Measurements from ENCODE around the gene PACS2.
"Not testable (repeated sequence)": the region's sequence is repeated elsewhere in the genome, so short reads cannot be mapped to it uniquely, and the experiment has no call there.

The PACS2 gene

DNA sequence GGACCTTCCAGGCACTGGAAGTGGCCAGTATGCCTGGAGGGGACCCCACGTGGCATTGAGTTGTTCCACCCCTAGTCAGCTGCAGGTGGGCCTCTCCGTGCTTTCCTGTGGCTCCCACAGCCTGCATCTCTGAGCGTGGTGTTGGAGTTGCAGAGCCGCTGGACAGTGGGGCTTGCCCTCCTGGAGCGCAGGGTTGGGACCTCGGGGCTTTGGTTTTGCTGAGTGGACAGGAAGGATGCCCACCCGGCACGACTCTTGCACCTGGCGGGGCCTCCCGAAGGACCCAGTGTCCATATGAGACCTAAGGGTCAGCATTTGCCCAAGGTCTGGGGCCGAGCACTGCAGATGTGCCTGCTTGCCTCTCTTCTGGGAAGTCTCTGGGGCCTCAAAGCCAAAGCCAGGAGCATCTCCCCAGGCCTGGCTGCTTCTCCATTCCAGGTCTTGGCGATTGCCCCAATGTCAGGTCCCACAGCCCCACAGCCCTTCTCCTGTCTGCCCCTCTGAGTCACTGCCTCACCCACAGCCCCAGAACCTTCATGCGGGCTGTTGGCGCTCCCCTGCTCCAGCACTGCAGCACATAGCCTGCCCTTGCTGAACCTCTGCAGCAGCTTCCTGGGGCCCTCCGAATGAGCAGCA, 1.5 kb downstream of the PACS2 start:
- no peak for DNase-seq (ENCODE audit: low spot score)

DNA sequence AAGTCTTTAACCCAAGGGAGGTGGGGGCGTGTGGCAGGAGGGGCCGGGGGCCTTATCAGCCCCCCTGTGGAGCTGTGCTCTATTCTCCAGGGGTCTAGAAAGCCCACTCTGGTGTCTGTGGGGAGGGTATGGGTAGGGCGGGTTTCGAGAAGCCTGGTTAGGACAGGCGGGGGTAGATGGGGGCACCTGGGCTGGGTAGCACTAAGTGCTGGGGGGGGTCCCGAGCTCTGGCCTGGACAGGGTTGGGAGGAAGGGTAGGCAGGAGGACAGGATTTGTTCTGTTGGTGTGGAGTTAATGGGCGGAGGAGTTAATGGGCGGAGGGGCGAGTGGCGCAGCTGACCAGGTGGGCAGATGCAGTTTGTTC, 2.0 kb downstream of the PACS2 start:
- DNase-seq (ENCODE audit: low spot score), result no peak

DNA sequence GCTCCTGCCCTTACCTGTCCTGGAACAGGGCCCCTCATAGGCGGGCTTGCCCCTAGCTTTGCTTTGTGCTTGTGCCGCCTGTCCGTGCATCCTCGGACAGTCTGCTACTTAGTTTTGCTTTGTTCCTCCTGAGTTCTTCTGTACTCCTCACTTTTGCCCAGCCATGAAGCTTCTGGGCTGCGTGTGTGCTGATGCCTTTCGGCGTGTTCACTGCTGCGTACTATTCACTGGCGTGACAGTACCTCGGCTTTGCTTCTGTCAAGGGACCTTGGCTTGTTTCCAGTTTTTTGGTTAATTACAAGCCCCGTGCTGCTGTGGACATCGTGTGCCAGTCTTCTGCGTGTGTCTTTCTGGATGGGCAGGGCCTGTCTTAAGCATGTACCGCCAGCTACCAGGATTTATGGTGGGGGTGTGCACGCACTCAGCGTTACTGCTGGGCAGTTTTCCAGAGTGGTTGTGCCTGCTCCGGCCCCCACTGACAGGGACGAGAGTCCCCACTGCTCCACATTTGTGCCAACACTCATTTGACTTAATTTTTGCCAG, 2.5 kb downstream of the PACS2 start:
- no peak for DNase-seq (ENCODE audit: low spot score)

DNA sequence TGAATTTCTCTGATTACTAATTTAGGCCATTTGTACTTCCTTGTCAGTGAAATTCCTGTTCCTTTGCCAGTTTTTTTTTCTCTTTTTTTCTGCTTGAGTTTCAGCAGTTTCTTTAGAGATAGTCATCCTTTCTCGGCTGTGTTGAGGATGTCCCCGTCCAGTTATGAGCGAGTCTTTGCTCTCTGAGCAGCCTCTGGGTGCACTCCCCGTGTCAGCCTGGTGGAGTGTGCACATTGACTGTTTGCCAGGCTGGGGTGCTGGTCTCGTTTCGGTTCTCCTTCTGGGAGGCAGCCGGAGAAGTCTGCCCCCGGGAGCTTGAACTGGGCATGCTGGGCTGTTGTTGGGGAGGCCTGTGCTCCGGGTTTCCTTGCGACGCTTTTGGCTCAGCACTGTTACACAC, 3.0 kb downstream of the PACS2 start:
- DNase-seq (ENCODE audit: low spot score), result no peak

DNA sequence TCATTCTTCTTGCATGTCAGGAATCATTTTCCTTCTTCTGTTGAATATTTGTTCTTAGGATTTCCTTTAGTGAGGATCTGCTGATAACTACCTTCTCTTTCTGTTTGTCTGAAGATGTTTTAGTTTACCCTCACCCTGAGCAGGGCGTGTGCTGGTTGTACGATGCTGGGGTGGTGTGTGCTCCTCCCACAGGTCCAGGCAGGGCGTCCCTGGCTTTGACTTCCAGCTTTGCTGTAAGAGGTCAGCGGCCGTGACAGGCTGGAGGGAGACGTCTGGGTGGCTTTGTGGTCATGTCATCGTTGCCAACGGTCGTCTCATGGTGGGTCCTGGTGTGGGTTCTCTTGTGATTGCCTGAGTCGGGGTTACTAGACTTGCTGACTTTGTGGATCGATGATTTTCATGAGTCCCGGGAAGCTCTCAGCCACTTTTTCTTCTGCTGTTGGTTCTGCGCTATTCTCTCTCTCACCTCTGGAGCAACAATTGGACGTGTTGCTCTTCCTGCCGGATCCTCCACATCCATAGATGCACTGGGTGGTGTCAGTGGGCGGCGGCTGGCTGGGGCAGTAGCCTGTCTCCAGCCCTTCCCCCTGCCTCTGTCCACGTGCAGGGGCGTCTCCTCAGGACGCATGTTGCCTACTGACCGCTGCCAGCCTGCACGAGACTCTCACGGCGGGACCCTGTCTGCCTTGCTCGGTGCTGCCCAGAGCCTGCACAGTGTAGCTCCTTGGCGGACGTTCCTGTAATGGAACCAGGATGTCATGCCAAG, 8.4 kb downstream of the PACS2 start:
- DNase-seq (ENCODE audit: low spot score), result no peak

DNA sequence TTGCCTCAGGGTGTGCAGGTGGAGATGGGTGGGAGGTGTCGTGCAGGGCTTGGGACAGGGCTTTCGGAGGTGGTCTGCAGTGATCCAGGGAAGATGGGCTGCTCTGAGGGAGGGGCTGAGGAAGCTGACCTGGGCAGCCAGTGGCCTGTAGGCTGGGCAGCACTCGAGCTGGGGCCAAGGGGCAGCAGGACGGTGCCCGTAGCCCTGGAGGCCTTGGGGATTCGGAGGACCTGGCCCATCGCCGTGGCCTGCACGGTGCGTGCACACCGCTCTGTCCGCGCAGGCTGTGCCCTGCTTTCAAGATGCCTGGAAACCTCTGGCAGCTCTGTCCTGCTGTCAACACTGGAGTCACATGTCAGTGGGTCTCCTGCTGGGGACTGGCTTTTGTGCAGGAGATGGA, 9.1 kb downstream of the PACS2 start:
- no peak for DNase-seq (ENCODE audit: low spot score)

DNA sequence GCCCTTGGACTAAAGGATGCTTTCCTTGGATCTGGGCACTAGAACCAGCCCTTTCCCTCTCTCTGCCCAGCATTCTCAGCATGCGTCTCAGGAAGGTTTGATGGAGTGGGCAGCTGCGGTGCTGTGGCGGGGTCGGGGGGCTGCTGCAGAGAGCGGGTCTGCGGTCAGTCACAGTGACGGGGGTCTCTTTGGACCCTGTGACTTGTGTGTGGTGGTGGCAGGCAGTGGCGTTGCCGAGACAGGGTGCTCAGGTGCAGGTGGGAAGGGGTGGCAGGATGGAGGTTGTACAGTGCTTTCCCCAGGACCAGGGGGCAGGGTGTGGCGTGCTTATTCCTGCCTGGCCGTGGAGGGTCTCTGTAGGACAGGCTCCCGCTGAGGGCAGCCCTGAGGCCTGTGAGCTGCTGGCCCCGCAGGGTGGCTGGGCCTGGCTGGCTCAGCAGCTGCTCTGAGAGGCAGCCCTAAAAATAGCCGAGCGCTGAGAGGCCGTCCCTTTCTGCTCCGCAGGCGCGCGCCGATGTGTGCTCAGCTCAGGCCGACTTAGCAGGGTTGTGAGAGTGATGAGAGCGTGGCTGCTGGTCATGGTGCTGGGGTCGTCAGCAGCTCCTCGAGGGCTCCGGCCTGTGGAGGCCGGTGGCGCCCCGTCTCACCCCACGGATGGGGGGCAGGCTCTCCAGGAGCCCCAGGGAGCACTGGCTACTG, 9.7 kb downstream of the PACS2 start:
- no peak for DNase-seq (ENCODE audit: low spot score)

DNA sequence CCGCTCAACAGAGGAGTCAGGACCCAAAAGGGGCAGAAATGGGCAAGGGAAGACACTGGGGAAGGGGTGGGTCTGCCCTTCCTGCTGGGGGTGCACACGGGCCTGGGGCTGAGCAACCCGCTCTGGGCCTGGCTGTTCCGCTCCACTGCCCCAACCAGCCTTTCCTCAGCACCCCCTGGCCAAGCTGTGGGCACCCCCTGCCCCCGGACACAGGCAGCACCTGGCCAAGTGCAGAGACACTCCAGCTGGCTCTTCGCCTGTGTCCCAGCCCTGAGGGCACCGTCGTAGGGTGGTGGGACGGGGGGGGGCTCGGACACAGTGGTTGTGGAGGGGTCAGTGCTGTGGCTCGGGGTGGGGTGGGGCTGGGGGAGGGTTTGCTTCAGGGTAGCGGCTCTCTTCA, 10.3 kb downstream of the PACS2 start:
- no peak for DNase-seq (ENCODE audit: low spot score)

DNA sequence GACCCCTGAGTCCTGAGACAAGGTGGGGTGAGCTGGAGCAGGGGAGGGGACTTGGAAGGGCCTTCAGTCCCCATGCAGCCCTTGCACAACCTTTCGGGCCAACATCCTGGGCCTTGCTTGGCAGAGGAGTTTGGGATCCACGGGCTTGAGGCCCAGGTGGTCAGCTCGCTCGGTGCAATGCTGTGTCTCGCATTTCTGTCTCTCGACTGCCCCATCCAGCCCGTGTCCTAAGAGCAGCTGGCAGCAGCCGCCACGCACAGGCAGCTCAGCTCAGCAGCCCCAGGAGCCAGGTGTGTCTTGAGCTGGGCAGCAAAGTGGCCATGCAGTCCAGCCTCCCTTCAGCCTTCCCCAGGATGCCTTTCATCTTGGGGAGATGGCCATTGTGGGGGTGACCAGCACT, 10.8 kb downstream of the PACS2 start:
- no peak for DNase-seq (ENCODE audit: low spot score)

DNA sequence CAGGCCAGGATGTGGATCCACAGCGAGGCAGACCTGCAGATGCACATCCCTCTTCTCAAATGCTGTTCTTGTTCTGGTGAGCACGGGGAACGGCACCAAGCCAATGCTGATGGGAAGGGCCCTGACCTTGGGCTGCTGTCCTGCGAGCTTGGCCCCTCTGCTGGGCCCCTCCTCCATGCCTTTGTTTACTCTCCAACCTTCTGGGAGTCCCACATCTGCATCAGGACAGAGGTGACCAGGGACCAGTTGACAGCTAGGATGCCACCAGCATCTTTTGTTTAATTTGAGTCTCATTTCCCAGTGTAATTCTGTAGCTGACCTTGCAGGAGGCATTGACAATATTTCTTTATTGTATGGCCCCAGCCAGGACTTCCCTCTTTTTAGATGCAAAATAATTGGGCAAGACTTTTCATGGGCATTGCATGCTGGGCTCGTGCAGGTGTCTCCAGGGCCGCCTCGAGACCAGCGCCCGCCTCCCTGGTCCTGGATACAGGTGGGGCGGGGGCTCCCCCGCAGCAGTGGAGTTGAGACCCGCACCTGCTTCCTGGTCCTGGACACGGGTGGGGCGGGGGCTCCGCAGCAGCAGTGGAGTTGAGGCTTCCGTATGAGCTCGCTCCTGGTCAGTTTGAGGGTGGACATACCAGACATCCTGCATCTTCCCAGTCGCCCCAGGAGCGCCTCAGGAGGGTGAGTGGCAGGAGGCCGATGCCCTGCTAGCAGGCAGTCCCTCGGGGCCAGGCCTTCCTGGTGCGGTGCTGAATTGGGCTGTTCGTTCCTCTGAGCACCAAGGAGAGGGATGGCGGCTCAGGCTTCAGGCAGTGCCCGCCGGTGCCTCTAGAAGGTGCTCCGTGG, 11.4 kb downstream of the PACS2 start:
- DNase-seq (ENCODE audit: low spot score), result no peak

DNA sequence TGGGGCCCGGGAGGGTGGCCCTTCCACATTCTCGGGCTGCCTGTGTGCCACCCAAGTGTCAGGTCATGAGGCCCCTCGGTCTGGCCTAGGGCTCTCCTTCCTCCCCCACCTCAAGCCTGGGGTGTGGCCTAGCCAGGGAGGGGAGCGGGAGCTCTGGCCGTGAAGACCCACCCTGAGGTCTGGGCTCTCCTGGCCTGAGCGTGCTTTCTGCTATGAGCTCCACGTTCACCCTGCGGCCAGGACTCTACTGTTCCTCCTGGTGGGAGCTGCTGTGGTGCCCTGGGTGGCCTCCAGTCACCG, 12.0 kb downstream of the PACS2 start:
- DNase-seq (ENCODE audit: low spot score), result no peak

DNA sequence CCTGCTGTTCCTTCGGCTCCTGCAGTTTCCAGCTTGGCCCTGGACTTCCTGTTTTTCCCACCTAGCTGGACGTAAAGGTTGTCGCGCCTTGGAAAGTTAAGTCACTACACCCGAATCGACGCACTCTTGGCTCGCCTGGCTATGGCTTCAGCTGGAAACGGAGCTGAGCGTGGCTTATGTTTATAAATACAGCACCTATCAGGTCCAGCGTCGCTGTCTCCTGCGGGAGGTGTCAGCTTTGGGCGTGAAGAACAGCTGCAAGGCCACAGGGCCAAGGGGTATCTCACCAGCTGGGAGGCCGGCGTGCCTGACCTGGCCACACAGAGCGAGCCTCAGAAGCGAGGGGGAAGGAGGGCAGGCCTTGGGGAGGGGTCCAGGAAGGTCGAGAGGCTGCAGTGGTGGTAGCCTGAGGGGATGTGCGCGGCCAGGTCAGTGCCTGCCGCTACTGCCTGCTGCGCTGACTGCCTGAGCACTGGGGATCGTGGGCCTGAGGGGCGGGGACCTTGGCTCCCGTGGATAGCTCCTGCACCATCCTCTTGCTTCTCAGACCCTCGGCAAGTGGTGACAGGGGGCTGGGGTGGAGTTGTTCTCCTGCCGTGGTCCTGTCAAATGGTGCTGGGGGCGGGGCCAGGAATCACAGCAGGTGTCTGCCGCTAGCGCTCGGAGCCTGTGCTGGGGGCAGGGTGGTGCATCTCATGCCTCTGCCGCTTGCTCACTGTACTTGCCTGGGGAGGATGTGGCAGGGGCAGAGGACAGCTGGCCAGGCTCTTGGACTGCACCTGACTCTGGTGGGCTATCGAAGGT, 12.5 kb downstream of the PACS2 start:
- DNase-seq (ENCODE audit: low spot score), result no peak

DNA sequence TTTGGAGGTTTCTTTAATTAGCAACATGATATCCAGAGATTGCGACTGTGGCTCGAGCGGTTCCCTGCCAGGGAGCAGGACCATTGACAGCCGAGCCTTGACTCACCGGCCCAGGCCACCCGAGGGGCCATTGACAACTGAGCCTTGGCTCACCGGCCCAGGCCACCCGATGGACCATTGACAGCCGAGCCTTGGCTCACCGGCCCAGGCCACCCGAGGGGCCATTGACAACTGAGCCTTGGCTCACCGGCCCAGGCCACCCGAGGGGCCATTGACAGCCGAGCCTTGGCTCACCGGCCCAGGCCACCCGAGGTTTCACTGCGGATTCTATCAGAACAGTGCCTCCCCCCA, 13.1 kb downstream of the PACS2 start:
- not testable (repeated sequence) for DNase-seq (ENCODE audit: low spot score)

DNA sequence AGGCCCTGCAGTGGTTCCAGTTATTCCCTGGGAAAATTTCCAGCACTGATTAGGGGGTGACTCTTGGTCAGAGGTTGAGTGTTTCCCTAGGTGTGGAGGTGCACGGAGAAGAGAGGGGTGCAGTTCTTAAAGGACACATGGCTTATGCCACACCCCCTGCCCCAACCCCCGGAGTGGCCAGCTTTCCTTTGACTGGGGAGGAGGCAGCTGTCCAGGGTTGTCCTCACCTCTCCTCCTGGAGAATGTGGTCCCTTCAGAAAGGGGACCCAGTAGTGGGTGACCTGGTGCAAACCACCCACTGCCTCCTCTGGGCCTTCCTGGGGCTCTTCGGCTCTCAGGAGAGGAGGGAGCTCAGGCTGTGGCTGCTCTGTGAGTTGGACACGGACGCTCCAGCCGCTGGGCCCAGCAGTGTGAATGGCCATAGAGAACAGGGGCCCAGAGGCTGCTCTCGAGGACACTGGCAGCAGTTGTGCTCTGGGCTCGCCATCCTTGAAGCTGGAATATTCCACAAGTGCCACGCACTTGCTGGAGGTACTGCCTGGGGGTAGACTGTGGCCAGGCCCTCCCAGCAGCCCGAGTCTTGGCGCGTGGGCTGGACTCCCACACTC, 13.6 kb downstream of the PACS2 start:
- no peak for DNase-seq (ENCODE audit: low spot score)

DNA sequence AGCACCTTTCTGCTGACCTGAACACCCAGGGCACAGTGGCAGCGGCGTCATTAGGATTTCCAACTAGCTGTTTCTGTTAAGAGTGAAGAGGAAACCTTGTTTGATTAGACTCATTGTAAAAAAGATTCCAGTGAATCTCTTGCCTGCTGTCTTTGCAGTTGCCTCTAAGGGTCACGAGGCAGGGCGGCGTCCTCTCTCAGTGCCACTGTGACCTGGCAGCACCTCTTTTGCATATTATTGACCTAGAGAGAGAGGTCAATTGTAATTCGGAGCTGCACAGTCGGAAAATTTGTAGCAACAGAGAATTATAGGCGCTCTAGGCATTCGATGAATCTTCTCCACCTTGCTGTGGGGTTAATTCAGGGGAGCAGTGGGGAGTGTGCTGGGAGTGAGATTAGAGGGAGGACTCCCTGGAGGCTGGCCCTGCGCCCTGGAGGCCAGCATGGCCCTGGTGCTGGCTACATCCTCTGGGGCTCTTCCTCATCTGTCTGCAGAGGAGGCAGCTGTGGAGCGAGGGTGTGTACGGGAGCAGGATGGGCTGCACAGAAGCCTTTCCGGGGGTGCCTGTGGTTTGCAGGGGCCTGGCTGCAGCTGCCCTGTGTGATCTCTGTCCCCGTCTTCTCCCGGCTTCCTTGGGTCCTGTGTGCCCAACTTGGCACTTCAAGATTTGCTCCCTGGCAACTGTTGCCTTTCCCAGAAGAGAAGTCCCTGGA, 14.3 kb downstream of the PACS2 start:
- DNase-seq (ENCODE audit: low spot score), result no peak

DNA sequence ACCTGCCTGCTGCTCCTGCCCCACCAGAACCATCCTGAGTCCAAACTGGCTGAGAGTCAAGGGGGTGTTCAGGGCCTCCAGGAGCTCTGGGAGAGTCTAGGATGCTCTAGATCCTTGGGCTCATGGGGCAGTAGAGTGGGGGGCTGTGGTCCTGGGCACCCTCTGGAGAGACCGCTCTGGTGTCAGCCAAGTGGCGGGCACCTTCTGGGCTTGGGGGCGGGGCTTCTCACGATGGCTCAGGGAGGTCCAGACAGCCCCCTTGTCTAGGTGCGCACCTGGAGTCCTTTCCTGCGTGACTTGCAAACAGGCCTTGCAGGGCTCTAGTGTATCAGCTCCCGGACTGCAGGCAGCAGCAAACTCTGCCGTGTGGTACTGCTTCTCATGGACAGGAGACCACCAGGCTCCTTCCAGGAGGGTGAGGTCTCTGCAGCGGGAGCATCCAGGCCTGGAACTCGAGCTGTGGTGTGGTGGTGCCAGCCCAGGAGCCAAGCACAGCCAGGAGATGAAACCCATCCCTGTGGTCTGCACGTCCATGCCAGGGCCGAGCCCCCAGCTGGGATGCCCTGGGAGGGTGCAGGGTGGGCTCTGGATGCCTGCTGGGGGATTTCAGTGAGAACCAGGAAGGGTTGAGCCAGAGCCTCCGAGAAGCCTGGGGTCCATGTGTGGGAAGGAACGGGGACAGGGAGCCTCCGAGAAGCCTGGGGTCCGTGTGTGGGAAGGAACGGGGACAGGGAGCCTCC, 15.0 kb downstream of the PACS2 start:
- no peak for DNase-seq (ENCODE audit: low spot score)

DNA sequence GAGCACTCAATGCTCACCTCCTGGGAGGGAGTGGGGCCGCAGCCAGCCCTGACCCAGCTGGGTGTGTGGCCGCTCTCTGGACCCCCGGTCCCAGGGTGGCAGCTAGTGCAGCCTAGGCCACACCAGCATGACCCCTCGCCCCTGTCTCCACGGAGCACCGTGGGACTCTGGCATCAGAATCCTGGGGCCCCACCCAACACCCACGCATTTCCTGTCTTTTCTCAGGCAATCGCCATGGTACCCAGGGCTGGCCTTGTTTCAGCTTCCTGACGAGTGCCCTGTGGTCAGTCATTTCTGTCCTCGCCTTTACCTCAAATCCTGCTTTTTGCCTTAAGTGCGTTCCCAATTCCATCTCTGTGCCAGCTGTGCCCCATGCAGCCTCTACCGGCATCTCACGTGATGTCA, 15.9 kb downstream of the PACS2 start:
- peak; percentile 72 for DNase-seq (ENCODE audit: low spot score)

DNA sequence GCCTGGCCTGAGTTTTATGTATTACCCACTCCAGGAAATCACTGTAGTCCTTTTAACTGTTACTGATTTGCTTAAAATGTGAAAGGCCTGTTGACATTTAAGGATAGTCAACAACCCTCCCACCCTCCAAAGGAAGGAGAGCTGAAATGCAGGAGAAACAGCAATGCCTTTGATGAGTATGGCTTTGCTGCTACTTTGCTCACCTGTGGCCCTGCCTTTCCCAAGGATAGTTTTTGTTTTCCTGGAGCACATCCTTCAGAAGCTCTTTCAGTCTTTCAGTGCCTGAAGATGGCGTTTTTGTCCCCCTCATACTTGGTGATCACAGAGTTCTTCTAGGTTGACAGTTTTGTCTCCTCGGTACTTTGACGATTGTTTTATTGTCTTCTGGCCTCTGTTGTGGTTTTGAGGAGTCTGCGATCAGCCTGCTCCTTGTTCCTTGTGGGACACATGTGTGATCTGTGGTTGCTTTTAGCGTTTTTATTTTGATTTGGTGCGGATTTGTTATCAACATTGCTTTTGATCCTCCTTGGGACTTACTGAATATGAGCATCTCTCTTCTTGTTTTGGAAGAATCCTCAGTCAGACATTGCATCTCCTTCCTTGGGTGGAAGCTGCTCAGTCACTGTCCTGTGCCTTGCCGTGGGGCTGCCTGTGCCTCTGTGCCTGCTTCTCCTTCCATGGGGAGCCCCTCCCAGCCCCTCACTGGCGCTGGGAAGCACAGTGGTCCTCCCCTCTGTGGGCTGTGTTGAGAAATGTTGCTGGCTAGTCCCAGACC, 17.2 kb downstream of the PACS2 start:
- DNase-seq (ENCODE audit: low spot score), result no peak

DNA sequence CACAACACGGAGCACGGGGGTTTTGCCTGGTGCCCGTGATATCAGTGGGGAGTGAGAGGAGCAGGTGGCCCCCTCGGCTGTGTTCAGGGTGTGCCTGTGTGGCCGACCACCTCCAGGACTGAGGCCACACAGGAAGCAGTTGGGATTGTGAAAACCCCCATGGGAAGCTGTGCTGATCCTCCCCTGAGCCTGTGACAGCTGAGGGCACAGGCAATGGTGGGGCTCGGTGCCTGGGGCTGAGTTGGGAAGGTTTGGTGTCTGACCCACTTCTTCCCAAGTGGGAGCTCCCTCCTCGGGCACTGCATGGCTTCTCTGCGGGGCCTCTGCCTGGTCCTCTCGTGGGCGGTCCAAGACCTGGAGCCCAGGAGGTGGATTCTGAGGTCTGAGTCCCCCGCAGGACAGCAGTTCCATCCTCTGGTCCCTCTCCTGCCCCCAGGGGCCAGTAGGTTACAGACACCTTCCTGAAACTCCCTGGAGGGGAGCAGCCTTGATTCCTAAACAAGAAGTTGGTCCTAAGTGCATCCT, 17.9 kb downstream of the PACS2 start:
- DNase-seq (ENCODE audit: low spot score), result no peak
